Trophoblast cell (in vitro differentiated cells and primary cell): Measurements from ENCODE around the gene SPAG16.
"Not testable (repeated sequence)": the region's sequence is repeated elsewhere in the genome, so short reads cannot be mapped to it uniquely, and the experiment has no call there.

Experiments
- DNase-seq, 2 donors: peaks; one replicate each; pipeline ENCODE4 v3.0.0-alpha.2; 2016
- H2AFZ ChIP-seq: 2 replicates; pipeline ENCODE4 v1.6.1; 2013; ENCODE audit warnings: low read length, moderate library complexity, mild to moderate bottlenecking; ENCODE audit not compliant: insufficient read depth, poor library complexity
- H2AK5ac ChIP-seq: 2 replicates; pipeline ENCODE4 v1.6.1; 2013; ENCODE audit warnings: mild to moderate bottlenecking, low read length
- H2BK120ac ChIP-seq: 2 replicates; pipeline ENCODE4 v1.6.1; 2013; ENCODE audit warnings: low read length, mild to moderate bottlenecking, moderate library complexity; ENCODE audit not compliant: insufficient read depth, poor library complexity
- H2BK12ac ChIP-seq: 2 replicates; pipeline ENCODE4 v1.6.1; 2013; ENCODE audit warnings: mild to moderate bottlenecking, low read length, moderate library complexity
- H2BK5ac ChIP-seq: 2 replicates; pipeline ENCODE4 v1.6.1; 2013; ENCODE audit warnings: low read length, low read depth, moderate library complexity, mild to moderate bottlenecking; ENCODE audit not compliant: poor library complexity
- H3K14ac ChIP-seq: 2 replicates; pipeline ENCODE4 v1.6.1; 2013; ENCODE audit warnings: mild to moderate bottlenecking, low read length
- H3K18ac ChIP-seq: 2 replicates; pipeline ENCODE4 v1.6.1; 2013; ENCODE audit warnings: mild to moderate bottlenecking, low read length
- H3K23ac ChIP-seq: 2 replicates; pipeline ENCODE4 v1.6.1; 2013; ENCODE audit warnings: low read length
- H3K27ac ChIP-seq: 2 replicates; pipeline ENCODE4 v1.5.1; 2013; ENCODE audit warnings: low read depth, mild to moderate bottlenecking, inconsistent platforms, low read length, moderate library complexity
- H3K27me3 ChIP-seq: 2 replicates; pipeline ENCODE4 v1.6.1; 2013; ENCODE audit warnings: inconsistent platforms, mild to moderate bottlenecking, low read length, moderate library complexity; ENCODE audit not compliant: insufficient read depth
- H3K36me3 ChIP-seq, 2 experiments: 1 replicate in 1 of 2; 2 replicates in 1 of 2; pipeline ENCODE4 v1.6.1; 2013; ENCODE audit warnings: low read length in 2 of 2, mild to moderate bottlenecking in 2 of 2, moderate library complexity in 1 of 2; ENCODE audit not compliant: insufficient read depth in 2 of 2, control insufficient read depth in 1 of 2
- H3K4ac ChIP-seq: 2 replicates; pipeline ENCODE4 v1.6.1; 2013; ENCODE audit warnings: low read depth, mild to moderate bottlenecking, low read length, moderate library complexity
- H3K4me1 ChIP-seq, 2 experiments: 1 replicate in 1 of 2; 2 replicates in 1 of 2; pipeline ENCODE4 v1.6.1; 2013; ENCODE audit warnings: low read length in 2 of 2, mild to moderate bottlenecking in 2 of 2, moderate library complexity in 1 of 2; ENCODE audit not compliant: insufficient read depth in 2 of 2, control insufficient read depth in 1 of 2
- H3K4me2 ChIP-seq: 2 replicates; pipeline ENCODE4 v1.6.1; 2013; ENCODE audit warnings: inconsistent platforms, mild to moderate bottlenecking, low read length, moderate library complexity
- H3K4me3 ChIP-seq: 2 replicates; pipeline ENCODE4 v1.5.1; 2013; ENCODE audit warnings: mild to moderate bottlenecking, low read depth, low read length, inconsistent platforms
- H3K79me1 ChIP-seq: one replicate; pipeline ENCODE4 v1.6.1; 2013; ENCODE audit warnings: low read length
- H3K79me2 ChIP-seq: 2 replicates; pipeline ENCODE4 v1.6.1; 2013; ENCODE audit warnings: low read length, mild to moderate bottlenecking; ENCODE audit not compliant: control insufficient read depth, insufficient read depth, poor library complexity
- H3K9ac ChIP-seq: 2 replicates; pipeline ENCODE4 v1.6.1; 2013; ENCODE audit warnings: mild to moderate bottlenecking, low read length
- H3K9me3 ChIP-seq: 2 replicates; pipeline ENCODE4 v1.6.1; 2013; ENCODE audit warnings: low read depth, mild to moderate bottlenecking, control low read depth, inconsistent platforms, low read length; ENCODE audit not compliant: insufficient read depth
- H4K12ac ChIP-seq: 2 replicates; pipeline ENCODE4 v1.6.1; 2013; ENCODE audit warnings: low read depth, mild to moderate bottlenecking, low read length, moderate library complexity
- H4K8ac ChIP-seq: 2 replicates; pipeline ENCODE4 v1.6.1; 2013; ENCODE audit warnings: low read depth, mild to moderate bottlenecking, low read length, moderate library complexity
- H4K91ac ChIP-seq: one replicate; pipeline ENCODE4 v1.6.1; 2013; ENCODE audit warnings: low read depth, mild to moderate bottlenecking, low read length, moderate library complexity
- WGBS: extraction: QIAGEN DNeasy Blood & Tissue Kit; methylation state at CpG from one replicate; pipeline ENCODE4 v1.1.7; 2013; ENCODE audit warnings: missing lambda C conversion rate; ENCODE audit not compliant: insufficient read length, insufficient coverage; ENCODE audit errors: extremely low coverage; 5-methylcytosine and 5-hydroxymethylcytosine counted together

SPAG16 gene

GRCh38 chr2:213277134-213277533, 7.1 kb upstream of the SPAG16 start:
- H4K91ac ChIP-seq, H4K8ac ChIP-seq, H3K36me3 ChIP-seq, H2BK5ac ChIP-seq, H3K79me1 ChIP-seq, H3K4me3 ChIP-seq, H3K27ac ChIP-seq, H2BK12ac ChIP-seq, H3K9ac ChIP-seq, H4K12ac ChIP-seq, H3K4ac ChIP-seq, H3K23ac ChIP-seq, H3K18ac ChIP-seq, DNase-seq, H3K79me2 ChIP-seq, H2AFZ ChIP-seq, H3K4me2 ChIP-seq, H3K4me1 ChIP-seq, H2BK120ac ChIP-seq, H3K14ac ChIP-seq, H3K9me3 ChIP-seq, H2AK5ac ChIP-seq, H3K27me3 ChIP-seq: not testable (repeated sequence)
- WGBS = no CpG with 5 or more reads among the region's 2 CpGs

GRCh38 chr2:213279116-213279620, 5.1 kb upstream of the SPAG16 start:
- Histone ChIP-seq H3K36me3 (no peaks in the 10 kb centered on the region), H2BK12ac (no peak overlapping the region), H2AFZ (no peak overlapping the region), H3K79me2 (no peaks in the 10 kb centered on the region), H3K4me2 (no peak overlapping the region), H2AK5ac (no peak overlapping the region), H3K27me3 (no peaks in the 10 kb centered on the region), H3K27ac (no peak overlapping the region), H3K9ac (no peak overlapping the region), H4K8ac (no peak overlapping the region), H3K4me1 (no peaks in the 10 kb centered on the region), H4K12ac (no peak overlapping the region), H4K91ac (no peak overlapping the region), H3K9me3 (peaks cover 6% of the 10 kb centered on the region), H3K79me1 (no peaks in the 10 kb centered on the region), H3K23ac (no peak overlapping the region), H3K4me3 (no peak overlapping the region), H2BK120ac (no peak overlapping the region), H3K4ac (no peak overlapping the region), H3K14ac (no peak overlapping the region), H2BK5ac (no peak overlapping the region), H3K18ac (no peak overlapping the region)
- DNase-seq = no peak
- WGBS = no CpG with 5 or more reads among the region's 1 CpG

GRCh38 chr2:213279971-213280370, 4.3 kb upstream of the SPAG16 start:
- H3K79me1 ChIP-seq = peaks cover 4% of the 10 kb centered on the region
- no peak overlapping the region for H3K18ac ChIP-seq
- no peaks in the 10 kb centered on the region for H3K36me3 ChIP-seq
- no peaks in the 10 kb centered on the region for H3K4me1 ChIP-seq
- no peak overlapping the region for H3K4ac ChIP-seq
- no peak for DNase-seq
- H4K91ac ChIP-seq = no peak overlapping the region
- no peak overlapping the region for H2BK120ac ChIP-seq
- no peak overlapping the region for H3K4me3 ChIP-seq
- H2BK5ac ChIP-seq = no peak overlapping the region
- no peak overlapping the region for H3K23ac ChIP-seq
- WGBS = no CpG with 5 or more reads among the region's 1 CpG
- H3K27ac ChIP-seq = no peak overlapping the region
- H3K14ac ChIP-seq = no peak overlapping the region
- no peak overlapping the region for H4K8ac ChIP-seq
- H3K9me3 ChIP-seq = peaks cover 6% of the 10 kb centered on the region
- H3K4me2 ChIP-seq = no peak overlapping the region
- H3K27me3 ChIP-seq = no peaks in the 10 kb centered on the region
- H3K9ac ChIP-seq = no peak overlapping the region
- no peak overlapping the region for H4K12ac ChIP-seq
- H2AK5ac ChIP-seq = no peak overlapping the region
- no peak overlapping the region for H2BK12ac ChIP-seq
- peaks cover 2% of the 10 kb centered on the region for H3K79me2 ChIP-seq
- no peak overlapping the region for H2AFZ ChIP-seq

- no peak overlapping the region for H3K9ac ChIP-seq
- H3K9me3 ChIP-seq = peaks cover 6% of the 10 kb centered on the region
- no peaks in the 10 kb centered on the region for H3K27me3 ChIP-seq
- H3K79me1 ChIP-seq = peaks cover 4% of the 10 kb centered on the region
- H3K4me3 ChIP-seq = no peak overlapping the region
- H3K79me2 ChIP-seq = peaks cover 2% of the 10 kb centered on the region
- H3K4me2 ChIP-seq = no peak overlapping the region
- H4K12ac ChIP-seq = no peak overlapping the region
- H3K18ac ChIP-seq = no peak overlapping the region
- no peak for DNase-seq
- H2BK5ac ChIP-seq = no peak overlapping the region
- H2AK5ac ChIP-seq = no peak overlapping the region
- H3K14ac ChIP-seq = no peak overlapping the region
- H3K4ac ChIP-seq = no peak overlapping the region
- no peaks in the 10 kb centered on the region for H3K36me3 ChIP-seq
- no CpG with 5 or more reads among the region's 1 CpG for WGBS
- H3K4me1 ChIP-seq = no peaks in the 10 kb centered on the region
- H3K23ac ChIP-seq = no peak overlapping the region
- no peak overlapping the region for H2BK120ac ChIP-seq
- H2BK12ac ChIP-seq = no peak overlapping the region
- H4K91ac ChIP-seq = no peak overlapping the region
- H3K27ac ChIP-seq = no peak overlapping the region
- H4K8ac ChIP-seq = no peak overlapping the region
- no peak overlapping the region for H2AFZ ChIP-seq
These were observed 3.1 kb upstream of the SPAG16 start for GRCh38 chr2:213281156-213281555.
